ENCODE results near the gene KYNU. TPM values are rescaled to one million over a fixed set of nuclear protein-coding genes. Genes with fewer than 3 reads are reported as not detected.
"Not testable (repeated sequence)": the region's sequence is repeated elsewhere in the genome, so short reads cannot be mapped to it uniquely, and the experiment has no call there.

KYNU gene
- total RNA-seq, 1 experiment from 2014 or later = 345 TPM

- no peak for DNase-seq (ENCODE audit: low spot score)
Observed at GRCh38 chr2:142871396-142871795, 6.1 kb upstream of the KYNU start.

- peak; percentile 94 for DNase-seq (ENCODE audit: low spot score)
Observed at GRCh38 chr2:142872882-142873724, 4.4 kb upstream of the KYNU start.

- no peak for DNase-seq (ENCODE audit: low spot score)
Observed at GRCh38 chr2:142873831-142874287, 3.6 kb upstream of the KYNU start.

- DNase-seq (ENCODE audit: low spot score) = peak; percentile 95
Observed at GRCh38 chr2:142874293-142874814, 3.1 kb upstream of the KYNU start.

GRCh38 chr2:142875010-142875409 is 2.5 kb upstream of the KYNU start:
- DNase-seq (ENCODE audit: low spot score) = no peak

GRCh38 chr2:142875652-142876051 is 1.8 kb upstream of the KYNU start:
- DNase-seq (ENCODE audit: low spot score) = peak; percentile 29

GRCh38 chr2:142876423-142876822 is 1.0 kb upstream of the KYNU start:
- DNase-seq (ENCODE audit: low spot score) = no peak

- DNase-seq (ENCODE audit: low spot score) = no peak
Observed at GRCh38 chr2:142878031-142878678, 691 bp downstream of the KYNU start.

GRCh38 chr2:142879151-142879550 is 1.7 kb downstream of the KYNU start:
- DNase-seq (ENCODE audit: low spot score) = no peak

GRCh38 chr2:142880279-142880678 is 2.8 kb downstream of the KYNU start:
- no peak for DNase-seq (ENCODE audit: low spot score)

GRCh38 chr2:142881619-142882018 is 4.2 kb downstream of the KYNU start:
- no peak for DNase-seq (ENCODE audit: low spot score)

GRCh38 chr2:142882500-142882899 is 5.0 kb downstream of the KYNU start:
- DNase-seq (ENCODE audit: low spot score) = not testable (repeated sequence)

GRCh38 chr2:142883526-142883925 is 6.1 kb downstream of the KYNU start:
- DNase-seq (ENCODE audit: low spot score) = no peak

GRCh38 chr2:142885543-142885942 is 8.1 kb downstream of the KYNU start:
- DNase-seq (ENCODE audit: low spot score) = no peak

- DNase-seq (ENCODE audit: low spot score) = no peak
Observed at GRCh38 chr2:142892715-142893114, 15.3 kb downstream of the KYNU start.

- no peak for DNase-seq (ENCODE audit: low spot score)
Observed at GRCh38 chr2:142893241-142893640, 15.8 kb downstream of the KYNU start.

GRCh38 chr2:142897807-142898206 is 20.3 kb downstream of the KYNU start:
- no peak for DNase-seq (ENCODE audit: low spot score)

- not testable (repeated sequence) for DNase-seq (ENCODE audit: low spot score)
Observed at GRCh38 chr2:142900327-142900726, 22.9 kb downstream of the KYNU start.

- no peak for DNase-seq (ENCODE audit: low spot score)
Observed at GRCh38 chr2:142901780-142902179, 24.3 kb downstream of the KYNU start.

GRCh38 chr2:142903726-142904125 is 26.3 kb downstream of the KYNU start:
- DNase-seq (ENCODE audit: low spot score) = not testable (repeated sequence)

GRCh38 chr2:142907653-142908052 is 30.2 kb downstream of the KYNU start:
- no peak for DNase-seq (ENCODE audit: low spot score)

GRCh38 chr2:142914507-142915313 is 37.2 kb downstream of the KYNU start:
- no peak for DNase-seq (ENCODE audit: low spot score)

Data from H4 (cell line).